K562 (cell line): ENCODE measurements around the gene RING1. TPM values are rescaled to one million over a fixed set of nuclear protein-coding genes. Genes with fewer than 3 reads are reported as not detected.

Experiments
- ARID2 ChIP-seq: fragments of 450-650 bp; IDR thresholded peaks from 2 replicates; pipeline ENCODE4 v1.6.1; 2017; ENCODE audit warnings: antibody characterized with exemption, mild to moderate bottlenecking
- CBX8 ChIP-seq: fragments of 200-600 bp; sonication (generic); IDR thresholded peaks from 2 replicates; pipeline ENCODE4 v1.6.1; 2012; ENCODE audit warnings: borderline replicate concordance, mixed run types, low read depth, mild to moderate bottlenecking, moderate library complexity, mixed read lengths, low read length, control low read depth, inconsistent platforms; ENCODE audit not compliant: poor library complexity, severe bottlenecking; ENCODE audit errors: extremely low read depth
- EP300 ChIP-seq: IDR thresholded peaks from 2 replicates; pipeline ENCODE4 v1.6.1; 2012; ENCODE audit warnings: low read length, improper control_type of control experiment
- ILF3 ChIP-seq: fragments of 450-650 bp; IDR thresholded peaks from 2 replicates; pipeline ENCODE4 v1.6.1; 2018; ENCODE audit warnings: antibody characterized with exemption, mild to moderate bottlenecking, moderate library complexity, borderline replicate concordance
- MNT ChIP-seq, 2 experiments: fragments of 450-650 bp; conservative IDR thresholded peaks; 2 replicates each; pipeline ENCODE4 v1.6.1; 2017; ENCODE audit warnings: mild to moderate bottlenecking in 2 of 2, moderate library complexity in 2 of 2
- NUFIP1 ChIP-seq: fragments of 450-650 bp; IDR thresholded peaks from 2 replicates; pipeline ENCODE4 v1.6.1; 2018; ENCODE audit not compliant: partially characterized antibody
- SETDB1 ChIP-seq: IDR thresholded peaks from one replicate; pipeline ENCODE4 v1.6.1; 2012; ENCODE audit warnings: low read length, control low read depth, inconsistent platforms
- THRAP3 ChIP-seq: fragments of 450-650 bp; IDR thresholded peaks from 2 replicates; pipeline ENCODE4 v1.6.1; 2016; ENCODE audit warnings: mild to moderate bottlenecking, inconsistent platforms, borderline replicate concordance
- THRB ChIP-seq: fragments of 450-650 bp; formaldehyde crosslinking; conservative IDR thresholded peaks from 2 replicates; pipeline ENCODE4 v1.4.0; 2022; ENCODE audit warnings: mild to moderate bottlenecking, missing genetic modification characterization
- XRCC3 ChIP-seq: fragments of 450-650 bp; IDR thresholded peaks from 2 replicates; pipeline ENCODE4 v1.6.1; 2017; ENCODE audit warnings: mild to moderate bottlenecking, moderate library complexity
- ZNF408 ChIP-seq: fragments of 250-450 bp; sonication (Bioruptor Pico); IDR thresholded peaks from 2 replicates; pipeline ENCODE4 v1.4.0; 2020; ENCODE audit warnings: low read depth, mild to moderate bottlenecking, moderate library complexity
- ZNF717 ChIP-seq: fragments of 250-450 bp; sonication (Bioruptor Pico); IDR thresholded peaks from 2 replicates; pipeline ENCODE4 v1.5.0; 2021
- polyA plus RNA-seq, 8 experiments: library from polyadenylated mRNA; depleted of rRNA in 4 of 8; stranded (reverse) in 5 of 8; unstranded in 3 of 8; fragments of >200 nt; fragmentation: Nextera tagmentation in 2 of 8; fragmentation: Illumina TruSeq in 1 of 8; extraction: Ambion mirVana in 2 of 8; extraction: Trizol in 1 of 8; gene quantifications; 2 replicates each; pipeline versions ENCODE4 v1.2.1 to v1.2.3, GENCODE V29; 2011 to 2014; ENCODE audit warnings: inconsistent platforms in 1 of 8, missing spikeins in 1 of 8
- total RNA-seq, 7 experiments: library from RNA; depleted of rRNA in 6 of 7; stranded (reverse); fragments of >200 nt in 6 of 7; fragmentation: Illumina TruSeq in 2 of 7; extraction: Trizol in 2 of 7; gene quantifications; 2 replicates each; pipeline versions ENCODE4 v1.2.1 to v1.2.3, GENCODE V29; 2011 to 2021; ENCODE audit warnings: low replicate concordance in 1 of 7
- TF ChIP-seq, protein P1 (sequence below): fragments of 450-650 bp; IDR thresholded peaks from 2 replicates; pipeline ENCODE4 v1.6.1; 2016; ENCODE audit warnings: low read depth
- TF ChIP-seq, protein P2 (sequence below): fragments of 450-650 bp; conservative IDR thresholded peaks from 2 replicates; pipeline ENCODE4 v1.6.1; 2016; ENCODE audit warnings: missing genetic modification characterization, low read depth, mild to moderate bottlenecking, control low read depth, missing compliant biosample characterization

RING1 gene
- total and polyA plus RNA-seq, 9 of the 15 experiments (the other 6 are each of a cell fraction or from before 2014, with no cell fraction given), result 4.2 to 59.1 (median 36.9) TPM

DNA sequence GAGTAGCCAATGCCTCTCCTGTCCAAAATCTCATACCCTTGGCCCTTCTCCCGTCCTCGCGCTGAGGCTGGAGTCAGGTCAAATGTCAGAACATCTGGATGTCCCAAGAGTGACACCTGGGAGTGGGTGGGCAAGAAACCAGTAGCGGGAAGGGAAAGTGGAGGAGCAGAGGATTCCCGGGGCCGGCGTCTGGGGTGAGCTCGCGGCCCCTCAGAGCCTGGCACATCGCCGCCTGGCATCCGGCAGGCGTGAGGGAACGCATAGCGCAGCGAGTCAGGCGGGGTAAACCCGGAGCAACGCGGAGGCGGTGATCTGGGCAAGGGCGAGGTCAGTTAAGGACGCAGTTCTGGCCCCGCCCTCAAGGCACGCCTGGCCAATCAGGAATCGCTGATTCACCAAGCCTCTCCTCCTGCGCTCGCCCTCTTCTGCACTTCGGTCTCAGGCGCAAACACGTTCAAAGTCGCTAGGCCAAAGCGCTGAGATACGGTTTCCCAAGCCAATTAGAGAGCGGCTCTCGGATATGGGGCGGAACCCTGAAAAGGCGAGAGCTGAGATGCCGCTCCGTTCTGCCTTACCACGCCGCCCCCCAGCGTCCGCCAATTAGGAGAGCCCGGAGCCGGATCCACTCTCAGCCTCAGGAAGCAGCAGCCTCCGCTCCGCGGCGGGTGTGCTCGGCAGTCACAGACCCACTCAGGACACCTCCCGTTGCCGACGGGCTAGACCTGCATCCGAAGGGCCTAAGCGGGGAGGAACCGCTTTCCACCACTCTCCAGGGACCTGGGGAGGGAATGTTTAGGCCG, 40.8 kb downstream of the RING1 start (continued):
- TF ChIP-seq, protein P1, sequence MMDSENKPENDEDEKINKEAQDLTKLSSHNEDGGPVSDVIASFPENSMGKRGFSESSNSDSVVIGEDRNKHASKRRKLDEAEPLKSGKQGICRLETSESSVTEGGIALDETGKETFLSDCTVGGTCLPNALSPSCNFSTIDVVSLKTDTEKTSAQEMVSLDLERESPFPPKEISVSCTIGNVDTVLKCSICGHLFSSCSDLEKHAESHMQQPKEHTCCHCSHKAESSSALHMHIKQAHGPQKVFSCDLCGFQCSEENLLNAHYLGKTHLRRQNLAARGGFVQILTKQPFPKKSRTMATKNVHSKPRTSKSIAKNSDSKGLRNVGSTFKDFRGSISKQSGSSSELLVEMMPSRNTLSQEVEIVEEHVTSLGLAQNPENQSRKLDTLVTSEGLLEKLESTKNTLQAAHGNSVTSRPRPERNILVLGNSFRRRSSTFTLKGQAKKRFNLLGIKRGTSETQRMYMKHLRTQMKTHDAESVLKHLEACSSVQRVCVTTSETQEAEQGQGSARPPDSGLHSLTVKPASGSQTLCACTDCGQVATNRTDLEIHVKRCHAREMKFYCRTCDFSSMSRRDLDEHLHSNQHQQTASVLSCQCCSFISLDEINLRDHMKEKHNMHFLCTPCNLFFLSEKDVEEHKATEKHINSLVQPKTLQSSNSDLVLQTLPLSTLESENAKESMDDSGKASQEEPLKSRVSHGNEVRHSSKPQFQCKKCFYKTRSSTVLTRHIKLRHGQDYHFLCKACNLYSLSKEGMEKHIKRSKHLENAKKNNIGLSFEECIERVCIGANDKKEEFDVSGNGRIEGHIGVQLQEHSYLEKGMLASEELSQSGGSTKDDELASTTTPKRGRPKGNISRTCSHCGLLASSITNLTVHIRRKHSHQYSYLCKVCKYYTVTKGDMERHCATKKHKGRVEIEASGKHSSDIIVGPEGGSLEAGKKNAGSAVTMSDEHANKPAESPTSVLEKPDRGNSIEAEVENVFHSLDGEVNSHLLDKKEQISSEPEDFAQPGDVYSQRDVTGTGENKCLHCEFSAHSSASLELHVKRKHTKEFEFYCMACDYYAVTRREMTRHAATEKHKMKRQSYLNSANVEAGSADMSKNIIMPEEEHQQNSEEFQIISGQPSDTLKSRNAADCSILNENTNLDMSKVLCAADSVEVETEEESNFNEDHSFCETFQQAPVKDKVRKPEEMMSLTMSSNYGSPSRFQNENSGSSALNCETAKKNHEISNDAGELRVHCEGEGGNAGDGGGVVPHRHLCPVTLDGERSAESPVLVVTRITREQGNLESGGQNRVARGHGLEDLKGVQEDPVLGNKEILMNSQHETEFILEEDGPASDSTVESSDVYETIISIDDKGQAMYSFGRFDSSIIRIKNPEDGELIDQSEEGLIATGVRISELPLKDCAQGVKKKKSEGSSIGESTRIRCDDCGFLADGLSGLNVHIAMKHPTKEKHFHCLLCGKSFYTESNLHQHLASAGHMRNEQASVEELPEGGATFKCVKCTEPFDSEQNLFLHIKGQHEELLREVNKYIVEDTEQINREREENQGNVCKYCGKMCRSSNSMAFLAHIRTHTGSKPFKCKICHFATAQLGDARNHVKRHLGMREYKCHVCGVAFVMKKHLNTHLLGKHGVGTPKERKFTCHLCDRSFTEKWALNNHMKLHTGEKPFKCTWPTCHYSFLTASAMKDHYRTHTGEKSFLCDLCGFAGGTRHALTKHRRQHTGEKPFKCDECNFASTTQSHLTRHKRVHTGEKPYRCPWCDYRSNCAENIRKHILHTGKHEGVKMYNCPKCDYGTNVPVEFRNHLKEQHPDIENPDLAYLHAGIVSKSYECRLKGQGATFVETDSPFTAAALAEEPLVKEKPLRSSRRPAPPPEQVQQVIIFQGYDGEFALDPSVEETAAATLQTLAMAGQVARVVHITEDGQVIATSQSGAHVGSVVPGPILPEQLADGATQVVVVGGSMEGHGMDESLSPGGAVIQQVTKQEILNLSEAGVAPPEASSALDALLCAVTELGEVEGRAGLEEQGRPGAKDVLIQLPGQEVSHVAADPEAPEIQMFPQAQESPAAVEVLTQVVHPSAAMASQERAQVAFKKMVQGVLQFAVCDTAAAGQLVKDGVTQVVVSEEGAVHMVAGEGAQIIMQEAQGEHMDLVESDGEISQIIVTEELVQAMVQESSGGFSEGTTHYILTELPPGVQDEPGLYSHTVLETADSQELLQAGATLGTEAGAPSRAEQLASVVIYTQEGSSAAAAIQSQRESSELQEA, result 0 out of 2 replicates have a peak, but pooled peaks have one; percentile 35
- TF ChIP-seq THRB (CRISPR knock-in tag) (peak; percentile 82; the same call in 1 of the 2 replicates), ZNF717 (CRISPR knock-in tag) (no peak), CBX8 (no peak), SETDB1 (no peak), XRCC3 (no peak), ZNF408 (CRISPR knock-in tag) (no peak), ARID2 (peak; percentile 43; the same call in 1 of the 2 replicates), MNT (conservative IDR thresholded peaks at IDR 0.05) (peak; percentile 49 to 78), NUFIP1 (no peak), ILF3 (no peak), EP300 (0 out of 2 replicates have a peak, but pooled peaks have one; percentile 6), THRAP3 (no peak; the same call in 1 of the 2 replicates)
- TF ChIP-seq, protein P2, sequence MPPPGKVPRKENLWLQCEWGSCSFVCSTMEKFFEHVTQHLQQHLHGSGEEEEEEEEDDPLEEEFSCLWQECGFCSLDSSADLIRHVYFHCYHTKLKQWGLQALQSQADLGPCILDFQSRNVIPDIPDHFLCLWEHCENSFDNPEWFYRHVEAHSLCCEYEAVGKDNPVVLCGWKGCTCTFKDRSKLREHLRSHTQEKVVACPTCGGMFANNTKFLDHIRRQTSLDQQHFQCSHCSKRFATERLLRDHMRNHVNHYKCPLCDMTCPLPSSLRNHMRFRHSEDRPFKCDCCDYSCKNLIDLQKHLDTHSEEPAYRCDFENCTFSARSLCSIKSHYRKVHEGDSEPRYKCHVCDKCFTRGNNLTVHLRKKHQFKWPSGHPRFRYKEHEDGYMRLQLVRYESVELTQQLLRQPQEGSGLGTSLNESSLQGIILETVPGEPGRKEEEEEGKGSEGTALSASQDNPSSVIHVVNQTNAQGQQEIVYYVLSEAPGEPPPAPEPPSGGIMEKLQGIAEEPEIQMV (tag), result peak; percentile 53; the same call in 1 of the 2 replicates
